Neuron (in vitro differentiated cells): ENCODE data around the gene CRYBG2.

Experiments
- H2AFZ ChIP-seq: one replicate; pipeline ENCODE4 v1.6.1; 2013; ENCODE audit warnings: low read depth, mild to moderate bottlenecking, inconsistent platforms, low read length, moderate library complexity
- H3K27me3 ChIP-seq: one replicate; pipeline ENCODE4 v1.6.1; 2013; ENCODE audit warnings: low read length; ENCODE audit not compliant: insufficient read depth
- H3K36me3 ChIP-seq: one replicate; pipeline ENCODE4 v1.6.1; 2013; ENCODE audit warnings: low read length; ENCODE audit not compliant: insufficient read depth
- H3K4me1 ChIP-seq: one replicate; pipeline ENCODE4 v1.6.1; 2013; ENCODE audit warnings: low read length; ENCODE audit not compliant: insufficient read depth
- H3K4me3 ChIP-seq: 2 replicates; pipeline ENCODE4 v1.5.1; 2013; ENCODE audit warnings: mild to moderate bottlenecking, low read length, moderate library complexity
- H3K9me3 ChIP-seq: one replicate; pipeline ENCODE4 v1.6.1; 2013; ENCODE audit warnings: low read length

Gene CRYBG2

DNA sequence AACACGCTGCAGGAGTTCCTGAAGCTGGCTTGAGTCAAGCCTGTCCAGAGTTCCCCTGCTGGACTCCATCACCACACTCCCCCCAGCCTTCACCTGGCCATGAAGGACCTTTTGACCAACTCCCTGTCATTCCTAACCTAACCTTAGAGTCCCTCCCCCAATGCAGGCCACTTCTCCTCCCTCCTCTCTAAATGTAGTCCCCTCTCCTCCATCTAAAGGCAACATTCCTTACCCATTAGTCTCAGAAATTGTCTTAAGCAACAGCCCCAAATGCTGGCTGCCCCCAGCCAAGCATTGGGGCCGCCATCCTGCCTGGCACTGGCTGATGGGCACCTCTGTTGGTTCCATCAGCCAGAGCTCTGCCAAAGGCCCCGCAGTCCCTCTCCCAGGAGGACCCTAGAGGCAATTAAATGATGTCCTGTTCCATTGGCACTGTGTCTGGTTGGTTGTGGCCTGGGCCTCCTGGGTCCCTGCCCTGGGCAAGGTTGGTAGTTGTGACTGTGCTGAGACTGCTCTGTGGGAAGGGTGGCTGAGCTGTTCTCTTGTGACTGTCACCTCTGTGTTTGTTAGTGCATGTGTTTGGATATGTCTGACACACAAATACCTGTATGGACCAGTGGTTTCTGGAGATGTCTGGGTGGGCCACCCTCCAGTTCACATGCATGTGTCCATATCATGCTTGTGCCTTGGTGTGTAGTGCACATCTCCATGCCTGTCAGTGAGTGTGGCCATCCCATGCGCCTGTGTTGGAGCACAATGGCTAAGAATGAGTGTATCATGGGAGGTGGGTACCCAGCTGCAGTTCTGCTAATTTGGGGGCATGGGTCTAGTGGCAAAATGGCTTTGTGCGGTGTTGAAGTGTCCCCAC is 72.6 kb downstream of the CRYBG2 start:
- H3K4me1 ChIP-seq: peaks cover 25% of the 10 kb centered on the region
- H2AFZ ChIP-seq: no peak overlapping the region
- no peaks in the 10 kb centered on the region for H3K9me3 ChIP-seq
- H3K36me3 ChIP-seq: peaks cover 13% of the 10 kb centered on the region
- H3K4me3 ChIP-seq: no peak overlapping the region
- H3K27me3 ChIP-seq: no peaks in the 10 kb centered on the region

DNA sequence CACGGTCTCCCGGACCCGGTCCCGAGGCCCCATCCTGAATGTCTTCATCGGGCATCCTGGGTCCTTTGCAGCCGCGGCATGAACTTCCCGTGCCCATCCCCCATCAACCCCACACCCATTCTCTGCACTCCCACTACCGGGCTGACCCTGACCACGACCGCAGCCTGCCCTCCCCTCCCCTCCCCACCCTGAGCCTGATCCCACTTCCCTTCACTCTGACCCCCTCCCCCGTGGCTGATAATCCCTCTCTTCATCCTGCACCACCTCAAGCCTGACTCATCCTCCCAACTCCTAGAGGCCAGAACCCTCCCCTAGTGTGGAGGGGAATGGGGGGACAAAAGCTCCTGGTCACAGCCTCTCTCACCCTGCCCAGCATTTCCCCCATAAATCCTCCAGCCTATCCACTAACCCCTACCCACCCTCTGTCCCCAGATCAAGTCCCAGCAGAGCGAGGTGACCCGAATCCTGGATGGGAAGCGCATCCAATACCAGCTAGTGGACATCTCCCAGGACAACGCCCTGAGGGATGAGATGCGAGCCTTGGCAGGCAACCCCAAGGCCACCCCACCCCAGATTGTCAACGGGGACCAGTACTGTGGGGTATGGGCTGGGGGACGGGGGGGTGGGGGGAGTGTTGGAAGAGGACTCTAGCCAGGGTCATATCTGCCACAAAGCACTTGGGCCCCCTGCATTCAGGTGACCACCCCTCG is 73.4 kb downstream of the CRYBG2 start:
- H3K36me3 ChIP-seq: peaks cover 20% of the 10 kb centered on the region
- peaks cover 28% of the 10 kb centered on the region for H3K4me1 ChIP-seq
- no peaks in the 10 kb centered on the region for H3K27me3 ChIP-seq
- peak overlapping the region; percentile 64 for H2AFZ ChIP-seq
- H3K9me3 ChIP-seq: no peaks in the 10 kb centered on the region
- peak overlapping the region; percentile 52 for H3K4me3 ChIP-seq

DNA sequence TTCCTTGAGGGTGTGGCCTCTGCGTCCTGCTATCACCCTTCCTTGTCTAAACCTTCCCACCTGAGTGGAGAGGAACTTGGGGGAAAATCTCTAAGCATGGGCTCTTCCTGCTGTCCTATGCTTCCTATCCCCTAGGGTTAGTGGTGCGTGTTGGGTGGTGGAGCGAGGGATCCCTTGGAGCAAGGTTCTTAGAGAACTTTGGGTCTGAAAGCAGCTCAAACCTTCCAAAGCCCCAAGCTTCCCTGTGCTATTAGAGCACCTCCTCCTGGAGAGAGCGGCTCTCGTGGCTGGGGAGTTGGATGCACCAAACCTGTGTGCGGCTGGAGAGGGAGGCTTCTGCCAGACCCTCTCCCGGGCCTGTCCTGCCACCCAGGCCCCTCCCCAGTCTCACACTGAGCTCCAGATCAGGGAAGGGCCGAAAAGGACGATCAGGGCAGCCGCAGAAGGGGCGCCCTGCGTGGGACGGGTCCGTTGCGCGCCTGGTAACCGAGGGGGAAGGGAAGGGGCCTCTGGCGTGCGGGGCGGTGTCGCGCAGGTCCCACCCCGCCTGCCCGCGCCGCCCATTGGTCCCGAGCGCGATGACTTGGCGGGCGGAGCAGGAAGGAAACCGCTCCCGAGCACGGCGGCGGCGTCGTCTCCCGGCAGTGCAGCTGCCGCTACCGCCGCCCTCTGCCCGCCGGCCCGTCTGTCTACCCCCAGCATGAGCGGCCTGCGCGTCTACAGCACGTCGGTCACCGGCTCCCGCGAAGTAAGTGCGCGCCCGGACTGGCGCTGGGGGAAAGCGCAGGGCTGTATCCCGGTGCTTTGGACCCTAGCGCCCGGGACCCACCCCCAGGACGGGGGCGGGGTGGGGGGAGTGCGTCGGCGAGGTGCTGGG is 74.2 kb downstream of the CRYBG2 start, which contains the start of gene SH3BGRL3:
Gene SH3BGRL3 (plus strand): TSS at position 631 of the 877 bp plus-strand sequence. CDS start 70 bp downstream, at position 701.
- no peaks in the 10 kb centered on the region for H3K9me3 ChIP-seq
- H3K4me3 ChIP-seq: peak within 1 kb of the TSS; percentile 52
- H3K27me3 ChIP-seq: no peaks in the 10 kb centered on the region
- peaks cover 25% of the 10 kb centered on the region for H3K36me3 ChIP-seq
- peak within 1 kb of the TSS; percentile 64 for H2AFZ ChIP-seq
- peaks cover 28% of the 10 kb centered on the region for H3K4me1 ChIP-seq

DNA sequence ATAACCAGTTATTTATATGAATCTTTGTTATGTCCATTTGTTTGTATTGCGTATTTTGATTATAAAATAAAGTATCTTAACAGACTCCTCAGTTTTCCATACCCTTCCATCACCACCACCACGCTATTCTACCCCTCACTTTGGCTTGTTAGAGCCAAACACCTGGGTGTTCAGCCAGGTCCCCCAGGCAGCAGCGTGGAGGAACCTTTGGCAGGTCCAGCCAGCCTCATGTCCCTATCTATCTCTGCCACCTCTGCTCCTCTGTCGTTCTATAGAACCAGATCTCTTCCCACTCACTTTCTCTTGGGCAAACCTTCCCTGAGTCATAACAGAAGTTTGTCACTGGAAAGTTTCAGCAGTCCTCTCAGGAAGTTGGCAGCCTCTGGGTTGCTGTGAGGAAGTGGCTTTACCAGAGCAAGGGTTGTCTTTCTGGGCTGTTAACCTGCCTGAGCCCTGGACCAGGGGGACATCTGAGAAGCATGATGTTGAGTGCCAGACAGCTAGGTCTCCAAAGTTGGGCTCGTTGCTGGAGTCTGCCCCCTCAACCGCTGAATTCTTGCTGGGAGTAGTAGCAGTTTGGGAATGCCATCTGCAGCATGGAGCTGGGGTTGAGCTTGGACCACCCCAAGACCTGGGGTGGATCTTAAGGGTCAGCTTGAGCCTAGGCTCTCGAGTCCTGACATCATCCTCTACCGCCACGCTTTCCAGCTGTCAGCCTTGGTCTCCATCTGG is 75.0 kb downstream of the CRYBG2 start:
- Histone ChIP-seq H3K4me3 (peak overlapping the region; percentile 52), H3K27me3 (no peaks in the 10 kb centered on the region), H3K9me3 (no peaks in the 10 kb centered on the region), H3K4me1 (peaks cover 28% of the 10 kb centered on the region), H3K36me3 (peaks cover 33% of the 10 kb centered on the region), H2AFZ (no peak overlapping the region)

DNA sequence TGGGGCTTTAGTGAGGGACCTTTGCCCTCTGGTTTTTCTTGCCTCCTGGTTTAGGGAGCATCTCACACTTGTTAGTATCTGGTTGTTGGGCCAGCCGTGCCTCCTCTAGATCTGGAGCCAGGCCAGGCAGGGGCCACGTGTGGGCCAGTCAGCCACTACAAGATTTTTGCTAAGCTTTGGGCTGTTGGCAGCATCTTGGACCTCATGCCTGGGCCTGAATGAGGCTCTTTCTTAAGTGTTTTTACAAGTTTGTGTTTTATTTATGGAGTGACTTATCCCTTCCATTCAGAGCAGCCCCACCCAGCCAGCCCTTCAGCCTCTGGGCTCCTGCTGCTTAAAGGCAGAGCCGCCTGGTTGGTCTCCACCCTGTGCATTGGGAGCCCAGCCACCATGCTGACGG is 75.6 kb downstream of the CRYBG2 start:
- Histone ChIP-seq H3K36me3 (peaks cover 33% of the 10 kb centered on the region), H2AFZ (no peak overlapping the region), H3K4me3 (no peak overlapping the region), H3K9me3 (no peaks in the 10 kb centered on the region), H3K4me1 (peaks cover 28% of the 10 kb centered on the region), H3K27me3 (no peaks in the 10 kb centered on the region)

DNA sequence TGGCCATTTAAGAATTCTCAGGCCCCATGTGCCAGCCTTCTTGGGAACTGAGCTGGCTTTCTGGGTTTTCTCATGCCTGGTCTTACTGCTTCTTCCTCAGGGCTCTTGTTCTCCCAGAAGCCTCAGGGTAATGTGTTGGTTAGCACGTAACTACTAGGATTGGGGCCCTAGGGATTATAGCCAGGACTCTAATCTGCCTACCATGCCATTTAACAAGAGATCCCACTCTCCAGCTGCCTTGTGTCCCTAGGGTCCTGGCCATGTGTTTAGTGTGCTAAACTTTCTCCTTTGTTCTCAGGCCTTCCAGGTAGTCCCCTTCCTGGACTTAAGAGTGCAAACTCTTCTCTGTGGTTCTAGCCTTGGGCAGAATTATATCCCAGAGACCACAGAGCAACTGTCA is 76.2 kb downstream of the CRYBG2 start:
- Histone ChIP-seq H3K4me3 (no peak overlapping the region), H3K4me1 (peaks cover 28% of the 10 kb centered on the region), H2AFZ (no peak overlapping the region), H3K9me3 (no peaks in the 10 kb centered on the region), H3K36me3 (peaks cover 39% of the 10 kb centered on the region), H3K27me3 (no peaks in the 10 kb centered on the region)

DNA sequence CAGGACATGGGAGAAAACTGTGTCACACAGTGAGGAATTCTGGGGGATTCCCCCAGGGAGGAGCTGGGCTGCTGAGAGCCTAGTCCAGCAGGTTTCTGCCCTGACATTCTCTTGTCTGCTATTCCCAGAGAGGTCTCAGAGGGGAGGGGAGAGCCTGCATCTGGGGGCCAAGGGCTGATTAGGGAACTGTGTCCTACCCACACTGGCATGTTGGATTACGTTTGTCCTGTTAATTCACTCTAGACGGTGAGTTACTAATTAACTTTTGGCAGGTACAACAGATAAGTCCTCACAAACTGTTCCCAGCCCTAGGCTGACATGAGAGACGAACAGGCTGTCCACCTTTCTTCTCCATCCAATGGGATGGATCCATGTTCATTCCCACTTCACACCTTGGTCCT is 76.7 kb downstream of the CRYBG2 start:
- Histone ChIP-seq H3K36me3 (peaks cover 39% of the 10 kb centered on the region), H2AFZ (no peak overlapping the region), H3K4me1 (peaks cover 28% of the 10 kb centered on the region), H3K4me3 (no peak overlapping the region), H3K9me3 (no peaks in the 10 kb centered on the region), H3K27me3 (no peaks in the 10 kb centered on the region)

DNA sequence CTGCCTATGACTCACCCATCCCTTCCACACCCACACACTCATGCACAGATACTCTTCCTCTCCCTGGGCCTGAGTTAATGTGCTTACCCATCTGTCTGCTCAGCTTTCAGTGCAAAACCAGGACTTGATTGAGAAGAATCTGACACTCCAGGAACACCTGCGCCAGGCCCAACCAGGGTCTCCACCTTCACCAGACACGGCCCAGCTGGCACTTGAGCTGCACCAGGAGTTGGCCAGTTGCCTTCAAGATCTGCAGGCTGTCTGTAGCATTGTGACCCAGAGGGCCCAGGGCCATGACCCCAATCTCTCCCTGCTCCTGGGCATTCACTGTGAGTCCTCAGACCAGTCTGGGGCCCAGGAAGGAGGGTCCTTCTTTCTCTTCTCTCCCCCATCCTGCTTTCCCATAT is 77.5 kb downstream of the CRYBG2 start:
- peaks cover 23% of the 10 kb centered on the region for H3K4me1 ChIP-seq
- H3K4me3 ChIP-seq: no peak overlapping the region
- H2AFZ ChIP-seq: no peak overlapping the region
- peaks cover 46% of the 10 kb centered on the region for H3K36me3 ChIP-seq
- H3K27me3 ChIP-seq: no peaks in the 10 kb centered on the region
- H3K9me3 ChIP-seq: no peaks in the 10 kb centered on the region

DNA sequence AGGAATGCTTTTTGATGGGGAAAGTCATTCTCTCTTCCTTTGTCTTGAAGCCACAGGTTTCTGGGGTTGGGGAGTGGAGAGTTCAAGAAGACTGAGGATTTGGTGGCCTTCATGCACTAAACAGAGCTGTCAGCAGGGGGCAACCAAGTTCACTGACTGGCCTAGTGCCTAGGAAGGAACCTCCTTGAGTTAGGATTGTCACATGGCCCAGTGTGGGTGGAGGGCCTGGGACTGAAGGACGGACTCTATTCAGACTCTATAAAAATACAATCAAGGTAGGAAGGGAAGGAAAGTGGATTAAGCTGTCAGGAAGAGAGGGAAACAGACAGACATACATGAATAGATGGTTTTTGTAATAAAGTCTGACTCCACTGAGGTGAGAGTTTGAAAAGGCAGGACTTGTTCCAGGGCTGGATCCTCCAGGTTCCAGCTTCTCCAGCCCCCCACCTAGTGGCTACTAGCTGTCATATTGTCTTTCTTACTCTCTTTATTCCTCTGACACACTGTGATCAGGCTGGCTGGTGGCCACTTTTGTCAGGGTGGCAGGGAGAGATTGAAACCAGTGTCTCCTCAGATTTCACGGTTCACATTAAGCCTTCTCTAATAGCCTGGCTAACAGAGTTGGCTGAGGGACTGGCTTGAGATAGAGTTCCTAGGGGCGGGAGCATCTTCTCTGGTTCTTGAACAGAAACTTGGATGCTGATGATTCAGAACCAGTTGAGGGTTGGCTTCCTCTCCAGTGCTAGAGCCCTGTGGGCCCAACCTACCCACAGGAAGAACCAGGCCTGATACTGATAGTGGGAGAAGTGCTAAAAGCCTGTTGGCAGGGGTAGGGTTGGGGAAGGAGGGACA is 78.1 kb downstream of the CRYBG2 start:
- peaks cover 20% of the 10 kb centered on the region for H3K4me1 ChIP-seq
- no peak overlapping the region for H3K4me3 ChIP-seq

DNA sequence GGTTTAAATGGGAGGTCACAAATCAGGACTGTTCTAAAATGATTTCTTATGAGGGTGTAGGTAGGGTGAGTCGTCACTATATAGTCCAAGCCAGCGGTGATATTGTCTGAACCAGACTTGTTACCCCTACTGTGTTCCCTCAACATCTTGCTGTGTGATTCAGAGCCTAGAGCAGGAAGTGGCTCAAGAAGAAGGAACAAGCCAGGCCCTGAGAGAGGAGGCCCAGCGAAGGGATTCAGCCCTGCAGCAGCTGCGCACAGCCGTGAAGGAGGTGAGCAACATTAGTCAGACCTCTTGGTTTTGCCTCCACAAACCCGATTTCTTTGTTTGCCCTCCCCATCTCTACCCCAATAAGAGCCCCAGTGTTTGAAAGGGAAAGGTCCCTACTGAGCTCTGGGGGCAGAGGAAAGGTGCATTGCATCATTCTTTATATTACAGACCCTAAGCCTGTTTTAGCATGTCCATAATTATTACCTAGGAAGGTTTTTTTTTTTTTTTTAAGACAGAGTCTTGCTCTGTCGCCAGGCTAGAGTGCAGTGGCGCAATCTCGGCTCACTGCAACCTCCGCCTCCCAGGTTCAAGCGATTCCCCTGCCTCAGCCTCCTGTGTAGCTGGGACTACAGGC is 79.0 kb downstream of the CRYBG2 start:
- Histone ChIP-seq H3K4me3 (no peak overlapping the region), H3K9me3 (no peaks in the 10 kb centered on the region), H2AFZ (no peak overlapping the region), H3K36me3 (peaks cover 62% of the 10 kb centered on the region), H3K4me1 (peaks cover 15% of the 10 kb centered on the region), H3K27me3 (no peaks in the 10 kb centered on the region)

More for the DNA sequence above, 78.1 kb downstream of the CRYBG2 start:
- H3K36me3 ChIP-seq: peaks cover 53% of the 10 kb centered on the region
- H3K9me3 ChIP-seq: no peaks in the 10 kb centered on the region
- no peaks in the 10 kb centered on the region for H3K27me3 ChIP-seq
- H2AFZ ChIP-seq: no peak overlapping the region
